NCI-H2081 (cell line): ENCODE data around the gene SLCO1A2.

Source experiments
- DNase-seq, 2 experiments: peaks; one replicate each; lab custom pipeline; 2025; lab: John Stamatoyannopoulos, UW

SLCO1A2 gene

DNA sequence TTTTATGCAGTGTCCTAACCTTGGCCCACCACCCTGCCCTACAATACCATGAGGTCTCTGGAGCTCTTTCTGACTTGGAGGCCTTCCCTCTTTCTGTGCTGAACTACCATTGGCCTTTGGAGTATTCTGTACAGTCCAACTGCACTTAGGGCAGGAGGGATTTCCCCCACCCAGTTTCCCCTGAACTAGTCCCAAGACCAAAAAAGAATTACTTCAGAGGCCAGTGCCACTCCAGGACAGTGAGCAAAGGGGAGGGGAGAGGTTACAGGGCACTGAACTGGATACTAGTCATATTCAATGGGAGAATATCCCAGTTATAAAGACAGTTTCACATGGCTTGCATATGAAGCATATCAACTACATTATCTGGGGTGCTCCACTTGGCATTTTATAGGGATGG is 6.1 kb downstream of the SLCO1A2 start:
- no peak for DNase-seq

DNA sequence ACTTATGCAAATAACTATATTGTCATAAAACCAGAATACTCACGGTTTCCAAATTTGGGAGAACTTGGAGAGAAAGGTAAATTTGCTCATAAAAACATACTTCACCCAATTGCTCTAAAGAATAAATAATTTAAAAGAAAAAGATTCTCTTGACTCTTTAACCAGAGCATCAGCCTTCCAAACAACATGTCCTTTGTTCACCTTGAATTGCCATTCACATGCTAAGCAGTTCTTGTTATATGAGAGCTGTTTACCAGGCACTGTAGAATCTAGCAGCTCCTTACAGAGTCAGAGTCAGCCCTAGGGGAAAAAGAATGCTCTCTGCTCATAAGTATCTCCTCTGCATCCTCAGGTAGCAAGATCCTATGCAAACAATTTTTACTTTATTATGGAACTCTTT is 10.2 kb downstream of the SLCO1A2 start:
- DNase-seq, result no peak

DNA sequence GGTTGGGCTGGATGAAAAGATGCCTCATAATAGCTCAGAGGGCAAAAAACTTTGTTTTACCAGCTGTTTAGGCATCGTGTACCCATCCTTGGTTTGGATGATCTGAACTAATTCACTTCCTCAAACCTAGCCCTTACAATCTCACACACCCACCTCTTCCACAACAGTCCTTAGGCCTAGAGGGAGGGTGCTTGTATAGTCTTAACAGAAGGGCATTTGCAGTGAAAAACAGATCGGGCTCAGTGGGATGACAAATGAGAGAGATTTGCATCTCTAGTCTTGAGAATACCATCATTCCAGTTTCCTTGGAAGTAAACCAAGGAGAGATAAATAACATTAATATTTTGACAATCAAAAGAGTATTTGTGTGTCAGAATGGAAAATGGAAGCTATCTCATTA is 11.0 kb downstream of the SLCO1A2 start:
- DNase-seq, result no peak

DNA sequence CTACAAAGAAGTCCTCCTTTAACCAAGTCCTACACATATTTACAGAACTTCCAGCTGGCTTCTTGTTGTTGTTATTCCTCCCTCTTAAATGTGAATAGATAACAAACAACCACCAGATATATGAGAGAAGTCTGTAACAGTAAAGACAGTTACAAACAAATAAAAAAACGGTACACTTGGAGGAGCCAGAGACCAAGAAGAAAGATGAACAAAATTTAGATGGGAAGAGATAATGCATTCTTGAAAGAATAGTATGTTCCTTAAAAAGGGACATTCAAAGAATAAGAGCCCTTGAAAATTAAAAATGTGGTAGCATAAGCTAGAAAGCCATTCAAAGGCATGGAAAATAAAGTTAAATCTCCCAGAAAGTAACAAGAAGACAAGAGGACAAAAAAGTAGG is 25.9 kb downstream of the SLCO1A2 start:
- no peak for DNase-seq

DNA sequence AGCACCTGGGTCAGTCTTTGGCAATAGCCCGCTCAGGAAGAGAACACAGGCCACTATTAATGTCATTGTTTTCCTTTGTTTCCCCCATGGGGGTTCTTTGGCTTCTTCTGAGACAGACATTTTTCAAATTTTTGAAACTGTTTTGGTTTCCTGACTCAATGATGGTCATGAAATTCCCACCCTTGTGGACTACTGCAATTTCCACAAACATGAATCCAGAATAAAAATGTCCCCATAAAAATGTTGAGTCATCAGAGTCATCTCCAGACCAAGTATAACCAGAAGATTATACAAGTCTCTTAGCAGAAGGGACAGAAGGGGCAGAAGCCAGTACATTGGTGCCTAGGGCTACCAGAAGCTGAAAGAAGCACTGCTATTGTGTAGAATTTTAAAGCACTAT is 29.1 kb downstream of the SLCO1A2 start:
- DNase-seq, result no peak

DNA sequence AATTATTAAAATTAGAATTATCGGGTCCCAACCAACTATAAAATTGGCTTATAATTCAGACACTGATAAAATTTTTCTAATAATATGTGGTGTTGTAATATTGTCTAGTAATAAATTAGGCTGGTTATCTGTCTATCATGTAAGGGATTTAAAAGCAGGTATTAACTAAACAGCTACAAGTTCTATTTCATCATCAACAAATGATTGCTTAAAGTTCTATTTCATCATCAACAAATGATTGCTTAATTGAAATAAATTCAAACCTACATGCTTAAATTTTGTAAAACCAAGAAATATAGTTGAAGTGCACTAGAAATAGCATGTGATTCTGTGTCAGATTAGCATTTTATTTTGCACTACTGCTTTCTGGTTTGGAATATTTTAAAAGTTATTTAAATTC is 34.1 kb downstream of the SLCO1A2 start:
- DNase-seq, result no peak

DNA sequence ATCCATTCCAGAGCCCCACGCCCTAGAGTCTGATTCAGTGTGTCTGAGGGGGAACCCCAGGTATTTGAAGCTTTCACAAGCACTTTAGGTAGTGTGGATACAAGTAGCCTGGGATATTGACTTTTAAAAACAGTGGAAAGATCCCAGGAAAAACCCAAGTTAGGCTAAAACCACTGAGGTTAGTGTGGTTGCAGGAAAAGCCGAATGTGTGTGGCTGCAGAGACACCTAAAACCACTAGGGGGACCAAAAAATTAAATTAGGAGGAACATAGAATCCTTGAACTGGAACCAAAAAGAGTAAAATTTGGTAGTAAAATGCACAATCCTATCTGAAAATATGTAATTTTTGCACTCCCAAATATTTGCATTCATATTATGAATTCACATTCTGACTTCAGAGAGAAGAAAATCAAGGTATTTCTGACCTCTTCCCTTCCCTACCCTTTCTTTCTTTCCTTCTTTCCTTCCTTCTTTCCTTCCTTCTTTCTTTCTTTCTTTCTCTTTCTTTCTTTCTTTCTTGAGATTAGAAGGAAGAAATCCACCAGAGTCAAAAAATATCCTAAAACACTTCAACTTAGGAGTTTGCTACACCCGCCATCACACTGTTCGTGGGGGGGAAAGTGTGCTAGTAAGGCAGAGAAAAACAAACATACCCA is 37.8 kb downstream of the SLCO1A2 start:
- DNase-seq, result peak in 1 of 2 experiments; percentile 4

DNA sequence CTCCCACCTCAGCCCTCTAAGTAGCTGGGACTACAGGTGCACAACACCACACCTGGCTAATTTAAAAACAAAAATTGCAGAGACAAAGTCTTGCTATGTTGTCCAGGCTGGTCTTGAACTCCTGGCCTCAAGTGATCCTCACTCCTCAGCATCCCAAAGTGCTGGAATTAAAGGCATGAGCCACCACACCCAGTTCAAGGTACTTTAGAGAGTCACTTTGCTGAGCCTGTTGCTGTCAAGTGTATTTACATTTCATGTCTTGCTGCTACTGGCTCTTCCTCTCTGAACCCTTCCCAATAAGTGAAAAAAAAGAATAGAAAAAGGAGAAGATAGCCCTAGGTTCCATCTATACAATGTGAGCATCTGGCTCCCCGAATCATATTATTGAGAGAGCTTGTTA is 38.4 kb downstream of the SLCO1A2 start:
- DNase-seq, result no peak

DNA sequence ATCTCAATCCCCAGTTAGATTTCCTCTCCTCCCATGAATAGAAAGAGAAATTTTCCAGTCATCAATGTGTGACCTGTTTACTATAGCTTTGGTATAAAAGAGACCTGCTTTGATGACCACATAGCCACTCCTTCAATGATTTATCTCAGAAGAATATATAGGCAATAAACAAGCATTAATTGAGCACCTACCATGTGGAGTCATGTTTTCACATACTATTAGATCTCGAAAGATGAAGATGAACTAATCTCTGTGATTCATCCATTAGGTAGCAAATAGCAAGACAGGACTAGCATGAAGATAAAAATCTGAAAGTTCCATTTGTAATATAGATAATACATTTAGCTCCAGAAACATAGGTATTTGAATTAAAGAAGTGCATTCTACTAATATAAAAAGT is 40.5 kb downstream of the SLCO1A2 start:
- no peak for DNase-seq

DNA sequence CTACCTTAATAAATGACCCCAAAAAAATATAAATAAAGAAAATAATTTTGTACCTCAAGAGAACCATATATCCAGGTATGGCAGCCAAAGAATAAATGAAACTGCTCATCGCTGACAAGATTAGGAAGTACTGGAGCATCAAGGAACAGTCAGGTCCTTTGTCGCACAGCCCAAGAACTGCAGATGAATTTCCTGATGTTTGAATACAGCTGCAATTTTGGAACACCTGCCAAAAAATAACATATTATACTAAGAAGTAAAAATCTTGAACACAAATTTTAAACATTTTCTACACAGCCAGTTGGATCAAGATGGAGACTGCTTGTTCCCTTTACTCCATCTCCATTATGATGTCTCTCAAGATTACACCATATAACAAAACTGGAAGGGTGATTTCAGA is 42.6 kb downstream of the SLCO1A2 start:
- no peak for DNase-seq

DNA sequence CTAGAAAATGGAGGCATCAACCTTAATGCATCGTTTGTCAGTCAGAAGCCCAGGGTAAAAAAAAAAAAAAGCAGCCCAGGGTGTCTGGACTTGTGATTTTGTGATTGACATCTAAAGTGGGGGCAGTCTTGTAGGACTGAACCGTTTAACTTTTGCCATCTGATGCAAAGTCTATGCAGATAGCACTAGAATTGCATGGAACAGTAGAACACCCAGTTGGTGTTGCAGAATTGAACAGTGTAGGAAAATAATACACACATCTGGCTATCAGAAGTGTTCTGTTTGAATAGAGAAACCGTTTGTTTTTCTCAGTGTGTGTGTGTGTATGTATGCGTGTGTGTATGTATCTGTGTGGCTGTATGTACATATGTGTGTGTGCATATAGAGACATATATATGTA is 45.0 kb downstream of the SLCO1A2 start:
- no peak for DNase-seq

DNA sequence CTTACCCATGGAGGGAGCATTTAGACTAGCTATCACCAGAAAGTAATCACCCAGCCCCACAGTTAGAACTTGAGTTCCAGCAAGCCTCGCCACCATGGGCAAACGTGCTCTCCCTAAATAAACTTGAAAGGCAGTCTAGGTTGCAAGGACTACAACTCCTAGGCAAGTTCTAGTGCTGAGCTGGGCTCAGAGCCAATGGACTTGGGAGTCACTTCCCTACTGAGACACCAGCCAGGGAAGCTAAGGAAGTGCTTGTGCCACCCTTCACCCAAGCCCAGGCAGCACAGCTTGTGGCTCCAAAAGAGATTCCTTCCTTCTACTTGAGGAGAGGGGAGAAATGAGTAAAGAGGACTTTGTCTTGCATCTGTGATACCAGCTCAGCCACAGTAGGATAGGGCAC is 57.9 kb downstream of the SLCO1A2 start:
- no peak for DNase-seq

DNA sequence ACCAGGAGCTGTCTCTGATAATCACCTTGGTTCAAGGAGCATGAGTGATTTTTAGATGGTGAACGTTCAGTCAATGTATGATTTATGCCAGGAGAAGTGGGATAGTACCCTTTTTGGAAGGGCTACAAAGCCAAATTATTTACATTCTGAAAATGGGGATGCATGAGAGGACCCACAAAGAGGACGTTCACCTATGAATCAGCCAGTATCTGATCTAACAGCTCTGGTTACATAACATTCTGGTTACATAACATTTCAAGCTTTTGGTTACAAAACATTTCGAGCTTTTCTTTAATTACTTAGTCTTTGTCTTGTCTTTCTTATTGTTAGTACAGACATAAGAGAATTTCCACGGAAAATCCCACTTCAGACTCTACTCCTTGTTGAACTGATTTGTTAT is 68.8 kb downstream of the SLCO1A2 start:
- no peak for DNase-seq

DNA sequence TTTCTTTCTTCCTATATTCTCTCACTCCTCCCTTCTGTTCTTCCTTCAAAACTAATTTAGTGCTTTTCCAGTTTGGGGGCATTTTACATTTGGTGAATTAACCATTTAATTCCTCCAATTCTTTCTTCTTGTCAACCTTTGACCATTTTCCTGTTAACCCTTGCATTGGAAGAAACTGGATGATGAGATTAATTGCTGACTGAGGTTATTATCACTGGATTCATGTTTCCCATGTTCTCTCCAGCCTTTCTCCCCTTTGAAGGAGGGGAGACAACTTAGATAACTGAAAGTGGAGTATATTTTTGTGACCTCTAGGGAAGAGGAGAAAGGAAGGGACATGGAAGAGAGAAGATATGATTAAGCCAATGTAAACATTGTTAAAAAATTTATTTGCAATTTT is 70.5 kb downstream of the SLCO1A2 start:
- no peak for DNase-seq

DNA sequence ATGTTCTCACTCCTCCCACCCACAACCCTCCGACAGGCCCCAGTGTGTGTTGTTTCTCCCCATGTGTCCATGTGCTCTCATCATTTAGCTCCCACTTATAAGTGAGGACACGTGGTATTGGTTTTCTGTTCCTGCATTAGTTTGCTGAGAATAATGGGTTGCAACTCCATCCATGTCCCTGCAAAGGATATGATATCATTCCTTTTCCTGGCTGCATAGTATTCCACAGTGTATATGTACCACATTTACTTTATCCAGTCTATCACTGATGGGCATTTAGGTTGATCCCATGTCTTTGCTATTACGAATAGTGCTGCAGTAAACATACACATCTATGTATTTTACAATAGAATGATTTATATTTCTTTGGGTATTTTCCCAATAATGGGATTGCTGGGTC is 77.5 kb downstream of the SLCO1A2 start:
- DNase-seq, result no peak

DNA sequence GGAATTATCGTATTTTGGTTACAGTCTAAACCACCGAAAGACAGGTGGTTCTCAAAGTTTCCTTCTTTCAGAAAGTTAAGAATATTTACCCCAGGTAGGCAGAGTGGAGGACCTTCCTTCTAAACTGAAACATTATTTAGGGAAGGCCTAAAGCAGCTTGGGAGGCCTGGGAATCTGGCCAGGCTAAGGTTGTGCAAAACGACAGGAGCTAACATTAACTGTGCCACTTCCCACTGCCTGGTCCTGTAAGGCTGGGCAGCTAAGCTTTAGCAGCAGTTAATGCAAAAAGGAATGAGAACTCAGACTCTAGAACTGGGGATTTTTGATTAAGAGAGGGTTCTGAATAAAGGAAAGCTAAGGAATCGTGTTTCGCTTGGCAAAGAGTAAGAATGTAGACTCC is 82.6 kb downstream of the SLCO1A2 start:
- DNase-seq, result no peak

DNA sequence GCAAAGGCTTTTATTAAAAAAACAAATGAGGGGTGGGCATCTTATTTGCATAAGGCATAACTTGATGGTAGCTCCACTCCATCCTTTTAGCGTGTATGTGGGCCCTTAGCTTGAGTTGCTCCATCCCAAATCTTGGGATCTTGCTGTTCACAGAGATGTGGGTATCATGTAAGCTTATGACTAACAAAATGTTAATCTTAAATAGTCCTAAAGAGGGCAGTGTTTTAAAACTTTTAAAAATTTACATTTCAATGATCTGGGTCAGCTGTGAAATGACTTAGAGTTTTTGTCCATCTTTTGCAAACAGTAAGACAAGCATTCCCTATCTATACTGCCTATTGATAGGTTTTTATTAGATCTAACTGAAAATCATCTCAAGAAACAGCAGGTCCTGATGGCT is 86.0 kb downstream of the SLCO1A2 start:
- peak in 1 of 2 experiments; percentile 35 for DNase-seq

DNA sequence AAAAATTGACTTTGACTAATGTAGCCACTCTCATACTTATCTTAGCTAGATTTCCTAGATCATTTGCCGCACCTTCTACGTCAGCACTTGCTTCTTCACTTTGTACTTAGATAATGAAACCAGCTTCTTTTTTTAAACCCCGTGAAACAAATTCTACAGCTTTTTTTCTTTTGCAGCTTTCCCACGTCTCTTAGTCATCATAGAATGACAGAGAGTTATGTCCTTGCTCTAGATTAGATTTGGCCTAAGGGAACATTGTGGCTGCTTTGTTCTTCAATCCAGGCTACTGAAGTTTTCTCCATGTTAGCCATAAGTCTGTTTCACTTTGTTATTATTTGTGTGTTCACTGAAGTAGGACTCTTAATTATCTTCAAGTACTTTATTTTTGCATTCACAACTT is 94.9 kb downstream of the SLCO1A2 start:
- DNase-seq, result no peak

DNA sequence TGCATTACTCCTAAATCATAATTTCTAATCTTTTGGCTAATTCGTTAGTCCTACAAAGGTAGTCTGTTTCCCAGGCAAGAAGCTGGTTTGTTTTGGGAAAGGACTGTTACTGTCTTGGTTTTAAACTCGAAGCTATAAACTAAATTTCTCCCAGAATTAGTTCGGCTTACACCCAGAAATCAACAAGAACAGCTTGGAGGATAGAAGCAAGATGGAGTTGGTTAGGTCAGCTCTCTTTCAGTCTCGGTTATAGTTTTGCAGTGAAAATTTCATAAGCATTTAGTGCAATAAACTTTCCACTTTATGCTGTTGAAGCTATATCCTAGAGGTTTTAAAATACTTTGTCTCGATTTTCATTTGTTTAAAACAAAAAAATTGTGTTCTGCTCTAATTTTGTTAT is 100.3 kb downstream of the SLCO1A2 start:
- no peak for DNase-seq

DNA sequence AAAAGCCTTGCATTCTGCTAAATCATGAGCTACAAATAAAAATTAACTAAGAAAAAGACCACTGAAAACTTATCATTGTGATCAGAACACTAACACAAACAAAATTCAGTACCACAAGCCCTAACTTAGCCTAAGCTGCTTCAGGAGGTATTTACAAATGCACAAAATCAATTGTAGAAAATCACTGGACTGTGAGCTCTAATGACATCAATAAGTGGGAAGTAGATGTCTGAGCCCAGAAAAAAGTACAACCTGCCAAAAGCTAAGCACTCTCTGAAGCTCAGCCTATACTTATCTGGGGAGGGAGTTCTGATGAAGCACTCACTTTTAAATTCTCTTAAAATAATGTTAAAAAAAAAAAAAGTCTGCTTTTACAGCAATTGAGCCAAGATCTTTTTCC is 110.8 kb downstream of the SLCO1A2 start:
- DNase-seq, result peak in 1 of 2 experiments; percentile 64

DNA sequence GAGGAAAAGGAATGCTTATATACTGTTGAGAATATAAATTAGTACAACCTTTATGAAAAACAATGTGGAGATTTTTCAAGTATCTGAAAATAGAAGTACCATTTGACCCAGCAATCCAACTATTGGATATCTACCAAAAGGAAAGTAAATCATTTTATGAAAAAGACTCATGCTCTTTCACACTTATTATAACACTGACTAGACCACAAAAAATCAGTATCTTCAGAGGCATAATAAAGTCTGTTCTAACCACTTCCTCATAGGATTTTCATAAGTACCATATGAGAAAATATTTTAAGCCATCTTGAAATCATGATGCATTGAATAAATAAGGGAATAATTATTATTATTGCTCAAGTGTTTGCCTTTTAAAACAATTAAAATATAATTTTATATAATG is 112.9 kb downstream of the SLCO1A2 start:
- no peak for DNase-seq

DNA sequence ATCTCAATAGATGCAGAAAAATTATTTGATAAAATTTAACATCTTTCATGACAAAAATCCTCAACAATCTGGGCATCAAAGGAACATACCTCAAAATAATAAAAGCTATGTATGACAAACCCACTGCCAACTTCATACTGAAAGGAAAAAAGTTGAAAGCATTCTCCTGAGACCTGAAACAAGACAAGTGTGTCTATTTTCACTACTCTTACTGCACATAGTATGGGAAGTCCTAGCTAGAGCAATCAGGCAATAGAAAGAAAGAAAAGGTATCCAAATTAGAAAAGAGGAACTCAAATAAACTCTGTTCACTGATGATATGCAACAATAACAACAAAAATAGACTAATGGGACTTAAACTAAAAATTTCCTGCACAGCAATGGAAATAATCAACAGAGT is 113.6 kb downstream of the SLCO1A2 start:
- DNase-seq, result no peak

DNA sequence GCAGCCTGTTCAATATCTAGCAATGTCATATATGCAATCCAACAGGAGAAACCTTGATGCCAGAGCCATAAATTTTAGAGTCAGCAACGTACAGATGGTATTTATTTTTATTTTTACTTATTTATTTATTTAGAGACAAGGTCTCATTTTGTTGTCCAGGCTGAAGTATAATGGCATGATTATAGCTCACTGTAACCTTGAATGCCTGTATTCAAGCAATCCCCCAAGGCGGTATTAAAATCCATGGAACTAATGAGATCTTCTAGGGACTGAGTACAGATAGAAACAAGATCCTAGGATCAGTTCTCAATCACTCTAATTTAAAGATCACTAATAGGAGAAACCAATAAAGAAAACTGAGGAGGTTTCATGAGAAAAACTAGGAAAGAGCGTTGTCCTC is 114.5 kb downstream of the SLCO1A2 start:
- DNase-seq, result no peak

DNA sequence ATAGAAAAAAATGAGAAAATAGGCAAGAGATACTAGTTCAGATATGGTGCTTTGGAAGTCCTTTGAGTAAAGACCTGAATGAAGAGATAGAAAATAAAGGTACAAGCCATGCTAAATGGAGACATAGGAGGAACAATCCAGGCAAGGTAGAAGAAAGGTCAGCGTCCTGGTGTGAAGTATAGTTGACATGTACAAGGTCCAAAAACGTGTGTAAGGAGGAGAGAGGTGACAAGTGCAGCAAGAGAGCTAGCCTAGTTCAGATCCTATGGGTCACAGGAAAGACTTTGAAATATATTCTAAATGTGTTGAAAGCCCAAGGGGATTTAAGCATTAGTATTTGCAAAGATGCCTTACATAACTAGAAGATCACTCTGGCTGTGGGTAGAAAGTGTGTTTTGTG is 115.5 kb downstream of the SLCO1A2 start:
- no peak for DNase-seq
